A549 (cell line): Measurements from ENCODE around the gene SLC38A10. TPM values are rescaled to one million over a fixed set of nuclear protein-coding genes. Genes with fewer than 3 reads are reported as not detected.
A peak's percentile ranks its signal among the peaks of the same experiment; 100 is the strongest.

Source experiments
- ATAC-seq, 2 experiments: fragments of 200-7000 bp in 1 of 2; fragments of >200 bp in 1 of 2; cut with Nextera tagmentation in 1 of 2; cut with Tn5 transposase in 1 of 2; 3 replicates each; pipeline versions ENCODE4 v1.8.0 to v1.9.1; 2018 to 2020; ENCODE audit warnings: mild to moderate bottlenecking in 1 of 2, moderate library complexity in 1 of 2
- CTCF ChIA-PET: fragments of 300-600 bp; sonication (Branson Sonifier 250); formaldehyde crosslinking; extraction: SDS; loops from one replicate; lab custom pipeline; 2021; ENCODE audit warnings: antibody characterized with exemption, inconsistent platforms; lab: Yijun Ruan, JAX
- POLR2A ChIA-PET: fragments of 350-600 bp; formaldehyde crosslinking; extraction: SDS; loops from one replicate; lab custom pipeline; 2021; ENCODE audit warnings: antibody characterized with exemption, inconsistent platforms; lab: Yijun Ruan, JAX
- DNase-seq, 2 experiments: peaks; one replicate each; pipeline versions ENCODE4 v3.0.0 to v3.0.0-alpha.2; 2011 to 2016; ENCODE audit warnings: low read depth in 1 of 2, low spot score in 1 of 2
- FAIRE-seq: peaks from 2 replicates; lab custom pipeline; 2011; peaks lifted over from hg19 to GRCh38; lab: Jason Lieb, UNC
- H3K27ac ChIP-seq, 2 experiments: fragments of >200 bp; sonication (Bioruptor Twin); formaldehyde crosslinking; 3 replicates each; pipeline ENCODE4 v1.5.1; 2016 to 2017
- H3K4me1 ChIP-seq: fragments of >200 bp; sonication (Bioruptor Twin); formaldehyde crosslinking; 3 replicates; pipeline ENCODE4 v1.6.1; 2016
- H3K4me2 ChIP-seq: fragments of >200 bp; sonication (Bioruptor Twin); formaldehyde crosslinking; 3 replicates; pipeline ENCODE4 v1.6.1; 2016
- H3K4me3 ChIP-seq: fragments of >200 bp; sonication (Bioruptor Twin); formaldehyde crosslinking; 3 replicates; pipeline ENCODE4 v1.5.1; 2016
- H3K9me3 ChIP-seq: fragments of >200 bp; sonication (Bioruptor Twin); formaldehyde crosslinking; 3 replicates; pipeline ENCODE4 v1.6.1; 2016
- BHLHE40 ChIP-seq: IDR thresholded peaks from 2 replicates; pipeline ENCODE4 v1.6.1; 2012; ENCODE audit warnings: low read depth, low read length, inconsistent platforms
- CEBPB ChIP-seq, 2 experiments: fragments of >200 bp in 1 of 2; sonication (Bioruptor Twin) in 1 of 2; formaldehyde crosslinking in 1 of 2; IDR thresholded peaks; 2 replicates each; pipeline ENCODE4 v1.6.1; 2012 to 2016
- EHF ChIP-seq: fragments of 250-450 bp; sonication (Bioruptor Pico); IDR thresholded peaks from 2 replicates; pipeline ENCODE4 v1.5.0; 2020; ENCODE audit warnings: mild to moderate bottlenecking
- EHMT2 ChIP-seq: fragments of 200-600 bp; sonication (generic); IDR thresholded peaks from 2 replicates; pipeline ENCODE4 v1.6.1; 2016; ENCODE audit warnings: antibody characterized with exemption, low read depth, mild to moderate bottlenecking, moderate library complexity
- EP300 ChIP-seq, 2 experiments: fragments of >200 bp; sonication (Bioruptor Twin); formaldehyde crosslinking; IDR thresholded peaks; 2 replicates in 1 of 2; 3 replicates in 1 of 2; pipeline ENCODE4 v1.6.1; 2016 to 2017
- FOSB ChIP-seq: fragments of 250-450 bp; sonication (Bioruptor Pico); IDR thresholded peaks from 2 replicates; pipeline ENCODE4 v1.5.0; 2020; ENCODE audit warnings: mild to moderate bottlenecking, moderate library complexity
- FOSL2 ChIP-seq, 2 experiments: fragments of 450-650 bp in 1 of 2; fragments of >200 bp in 1 of 2; sonication (Bioruptor Twin) in 1 of 2; formaldehyde crosslinking; IDR thresholded peaks; 2 replicates each; pipeline versions ENCODE4 v1.5.0 to v1.6.1; 2016 to 2020; ENCODE audit warnings: mild to moderate bottlenecking in 1 of 2, moderate library complexity in 1 of 2
- HDAC2 ChIP-seq: fragments of 200-600 bp; sonication (generic); IDR thresholded peaks from 2 replicates; pipeline ENCODE4 v1.6.1; 2016
- HEYL ChIP-seq: fragments of 250-450 bp; sonication (Bioruptor Pico); IDR thresholded peaks from 2 replicates; pipeline ENCODE4 v1.8.0; 2021; ENCODE audit warnings: mild to moderate bottlenecking, moderate library complexity
- HOXB5 ChIP-seq: fragments of 250-450 bp; sonication (Bioruptor Pico); IDR thresholded peaks from 2 replicates; pipeline ENCODE4 v1.5.0; 2020; ENCODE audit warnings: mild to moderate bottlenecking, moderate library complexity
- KDM5A ChIP-seq: fragments of 200-600 bp; sonication (generic); IDR thresholded peaks from 2 replicates; pipeline ENCODE4 v1.6.1; 2016; ENCODE audit warnings: antibody characterized with exemption, mild to moderate bottlenecking
- MAFK ChIP-seq: fragments of 450-650 bp; IDR thresholded peaks from 2 replicates; pipeline ENCODE4 v1.6.1; 2014; ENCODE audit not compliant: partially characterized antibody
- NPAS2 ChIP-seq: fragments of 250-450 bp; sonication (Bioruptor Pico); IDR thresholded peaks from 2 replicates; pipeline ENCODE4 v1.8.0; 2022; ENCODE audit warnings: mild to moderate bottlenecking, moderate library complexity, borderline replicate concordance
- POLR2AphosphoS2 ChIP-seq: conservative IDR thresholded peaks from 2 replicates; pipeline ENCODE4 v1.6.1; 2012; ENCODE audit warnings: low read length, improper control_type of control experiment, inconsistent platforms
- RFX5 ChIP-seq: fragments of 450-650 bp; IDR thresholded peaks from 2 replicates; pipeline ENCODE4 v1.7.1; 2014; ENCODE audit warnings: antibody characterized with exemption, mild to moderate bottlenecking, moderate library complexity
- RNF2 ChIP-seq: fragments of 200-600 bp; sonication (generic); IDR thresholded peaks from 2 replicates; pipeline ENCODE4 v1.6.1; 2016; ENCODE audit warnings: low read depth, mild to moderate bottlenecking, antibody characterized with exemption, moderate library complexity, borderline replicate concordance
- SMC3 ChIP-seq: fragments of >200 bp; sonication (Bioruptor Twin); formaldehyde crosslinking; IDR thresholded peaks from 3 replicates; pipeline ENCODE4 v1.6.1; 2018; ENCODE audit warnings: inconsistent platforms
- TFCP2L1 ChIP-seq: fragments of 250-450 bp; sonication (Bioruptor Pico); IDR thresholded peaks from 2 replicates; pipeline ENCODE4 v1.5.0; 2021; ENCODE audit warnings: mild to moderate bottlenecking
- TP53 ChIP-seq: fragments of 250-450 bp; sonication (Bioruptor Pico); IDR thresholded peaks from 2 replicates; pipeline ENCODE4 v1.5.0; 2021; ENCODE audit warnings: mild to moderate bottlenecking, moderate library complexity
- ZC3H11A ChIP-seq: fragments of 450-650 bp; IDR thresholded peaks from 2 replicates; pipeline ENCODE4 v1.6.1; 2014; ENCODE audit warnings: antibody characterized with exemption, mild to moderate bottlenecking
- ZNF302 ChIP-seq: fragments of 250-450 bp; sonication (Bioruptor Pico); IDR thresholded peaks from 2 replicates; pipeline ENCODE4 v1.9.0; 2021; ENCODE audit warnings: inconsistent platforms, mild to moderate bottlenecking, moderate library complexity
- WGBS: methylation state at CpG from one replicate; pipeline ENCODE4 v1.1.6; 2017; ENCODE audit errors: missing lambda C conversion rate; 5-methylcytosine and 5-hydroxymethylcytosine counted together
- polyA plus RNA-seq, 4 experiments: library from polyadenylated mRNA; depleted of rRNA in 3 of 4; stranded (reverse); fragments of >200 nt; fragmentation: RNase III in 1 of 4; extraction: RNeasy Plus Mini Kit Qiagen cat#74134 plus additional on column Dnase treatment in 1 of 4; gene quantifications; 2 replicates in 3 of 4; 3 replicates in 1 of 4; pipeline ENCODE4 v1.2.3, GENCODE V29; 2011 to 2017
- TF ChIP-seq, protein P1 (sequence below): fragments of >200 bp; sonication (Bioruptor Twin); formaldehyde crosslinking; IDR thresholded peaks from 2 replicates; pipeline ENCODE4 v1.6.1; 2016
- TF ChIP-seq, protein P2 (sequence below): fragments of 200-600 bp; sonication (generic); IDR thresholded peaks from 2 replicates; pipeline ENCODE4 v1.6.1; 2016; ENCODE audit warnings: antibody characterized with exemption, mild to moderate bottlenecking, moderate library complexity
- TF ChIP-seq, protein P3 (sequence below): IDR thresholded peaks from 2 replicates; pipeline ENCODE4 v1.6.1; 2012
- TF ChIP-seq, protein P4 (sequence below): fragments of >200 bp; sonication (Bioruptor Twin); formaldehyde crosslinking; IDR thresholded peaks from 3 replicates; pipeline ENCODE4 v1.5.1; 2016
- TF ChIP-seq, protein P5 (sequence below): fragments of 450-650 bp; IDR thresholded peaks from 2 replicates; pipeline ENCODE4 v1.6.1; 2014; ENCODE audit warnings: antibody characterized with exemption

Gene SLC38A10
- polyA plus RNA-seq, 2 of the 4 experiments (the other 2 are of a cell fraction): 35.8 to 67.4 TPM

DNA sequence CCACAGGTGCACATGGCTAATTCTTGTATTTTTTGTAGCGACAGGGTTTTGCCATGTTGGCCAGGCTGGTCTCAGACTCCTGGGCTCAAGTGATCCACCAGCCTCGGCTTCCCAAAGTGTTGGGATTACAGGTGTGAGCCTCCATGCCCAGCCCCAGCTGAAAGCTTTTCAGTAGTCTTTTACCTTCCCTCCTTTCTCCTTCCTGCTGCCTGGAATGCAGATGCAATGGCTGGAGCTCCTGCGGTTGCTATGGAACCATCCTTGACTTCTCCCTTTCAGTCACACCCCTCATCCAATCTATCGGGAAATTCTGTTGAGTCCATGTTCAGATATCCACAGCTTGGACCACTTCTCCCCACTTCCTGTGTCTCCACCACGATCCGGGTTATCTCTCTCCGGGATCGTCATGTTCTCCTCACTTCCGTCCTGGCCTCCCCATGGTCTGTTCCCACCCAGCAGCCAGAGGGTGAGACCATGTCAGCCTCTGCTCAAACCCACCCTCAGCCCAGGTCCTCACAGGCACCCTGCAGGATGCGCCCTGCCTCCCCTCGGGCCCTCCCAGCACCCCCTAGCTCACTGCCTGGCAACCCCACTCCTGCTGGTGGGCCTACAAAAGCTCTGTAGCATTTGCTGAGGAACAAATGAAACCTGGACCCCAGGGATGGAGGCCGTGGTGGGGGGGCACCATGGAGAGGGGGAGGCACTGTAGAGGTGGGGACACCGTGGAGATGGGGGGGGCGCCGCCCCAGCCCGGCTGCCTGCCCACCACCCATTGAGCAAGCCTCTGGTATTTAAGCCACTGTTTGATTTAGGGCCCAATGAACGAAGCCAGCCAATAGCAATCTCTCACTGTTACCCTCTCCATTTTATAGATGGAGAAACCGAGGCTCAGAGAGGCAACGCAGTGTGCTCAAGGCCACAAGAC lies 12.8 kb upstream of the SLC38A10 start:
- FAIRE-seq: no peak
- Histone ChIP-seq H3K4me3 (peak overlapping the region; percentile 48; the same call in 2 of the 3 replicates), H3K4me2 (peak overlapping the region; percentile 87), H3K4me1 (peaks cover 42% of the 10 kb centered on the region), H3K9me3 (no peaks in the 10 kb centered on the region), H3K27ac (peak overlapping the region in 1 of 2 experiments; percentile 91; a peak in 3 of 6 replicates)
- DNase-seq: no peak
- ATAC-seq: no peak
- WGBS: 94% methylated on average over 17 of the region's 19 CpGs
- POLR2A ChIA-PET: interaction anchor here (1.9 to 3.1 kb wide), 3 partner anchors 12 to 177 kb away, joined by 4 to 15 read pairs (median 9); partner anchors contain the start of gene SLC38A10
- CTCF ChIA-PET: interaction anchor here (0.6 to 11.0 kb wide), 15 partner anchors 9 to 212 kb away, joined by 3 to 158 read pairs (median 11); partner anchors contain the start of genes BAHCC1 and SLC38A10
- TF ChIP-seq SMC3 (no peak), TFCP2L1 (CRISPR knock-in tag) (no peak), BHLHE40 (no peak), KDM5A (no peak), EHMT2 (no peak), EP300 (IDR thresholded peaks at IDR 0.05) (no peak), POLR2AphosphoS2 (no peak)
- TF ChIP-seq, protein P1, sequence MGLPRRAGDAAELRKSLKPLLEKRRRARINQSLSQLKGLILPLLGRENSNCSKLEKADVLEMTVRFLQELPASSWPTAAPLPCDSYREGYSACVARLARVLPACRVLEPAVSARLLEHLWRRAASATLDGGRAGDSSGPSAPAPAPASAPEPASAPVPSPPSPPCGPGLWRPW: no peak
- TF ChIP-seq, protein P2, sequence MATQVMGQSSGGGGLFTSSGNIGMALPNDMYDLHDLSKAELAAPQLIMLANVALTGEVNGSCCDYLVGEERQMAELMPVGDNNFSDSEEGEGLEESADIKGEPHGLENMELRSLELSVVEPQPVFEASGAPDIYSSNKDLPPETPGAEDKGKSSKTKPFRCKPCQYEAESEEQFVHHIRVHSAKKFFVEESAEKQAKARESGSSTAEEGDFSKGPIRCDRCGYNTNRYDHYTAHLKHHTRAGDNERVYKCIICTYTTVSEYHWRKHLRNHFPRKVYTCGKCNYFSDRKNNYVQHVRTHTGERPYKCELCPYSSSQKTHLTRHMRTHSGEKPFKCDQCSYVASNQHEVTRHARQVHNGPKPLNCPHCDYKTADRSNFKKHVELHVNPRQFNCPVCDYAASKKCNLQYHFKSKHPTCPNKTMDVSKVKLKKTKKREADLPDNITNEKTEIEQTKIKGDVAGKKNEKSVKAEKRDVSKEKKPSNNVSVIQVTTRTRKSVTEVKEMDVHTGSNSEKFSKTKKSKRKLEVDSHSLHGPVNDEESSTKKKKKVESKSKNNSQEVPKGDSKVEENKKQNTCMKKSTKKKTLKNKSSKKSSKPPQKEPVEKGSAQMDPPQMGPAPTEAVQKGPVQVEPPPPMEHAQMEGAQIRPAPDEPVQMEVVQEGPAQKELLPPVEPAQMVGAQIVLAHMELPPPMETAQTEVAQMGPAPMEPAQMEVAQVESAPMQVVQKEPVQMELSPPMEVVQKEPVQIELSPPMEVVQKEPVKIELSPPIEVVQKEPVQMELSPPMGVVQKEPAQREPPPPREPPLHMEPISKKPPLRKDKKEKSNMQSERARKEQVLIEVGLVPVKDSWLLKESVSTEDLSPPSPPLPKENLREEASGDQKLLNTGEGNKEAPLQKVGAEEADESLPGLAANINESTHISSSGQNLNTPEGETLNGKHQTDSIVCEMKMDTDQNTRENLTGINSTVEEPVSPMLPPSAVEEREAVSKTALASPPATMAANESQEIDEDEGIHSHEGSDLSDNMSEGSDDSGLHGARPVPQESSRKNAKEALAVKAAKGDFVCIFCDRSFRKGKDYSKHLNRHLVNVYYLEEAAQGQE: no peak

DNA sequence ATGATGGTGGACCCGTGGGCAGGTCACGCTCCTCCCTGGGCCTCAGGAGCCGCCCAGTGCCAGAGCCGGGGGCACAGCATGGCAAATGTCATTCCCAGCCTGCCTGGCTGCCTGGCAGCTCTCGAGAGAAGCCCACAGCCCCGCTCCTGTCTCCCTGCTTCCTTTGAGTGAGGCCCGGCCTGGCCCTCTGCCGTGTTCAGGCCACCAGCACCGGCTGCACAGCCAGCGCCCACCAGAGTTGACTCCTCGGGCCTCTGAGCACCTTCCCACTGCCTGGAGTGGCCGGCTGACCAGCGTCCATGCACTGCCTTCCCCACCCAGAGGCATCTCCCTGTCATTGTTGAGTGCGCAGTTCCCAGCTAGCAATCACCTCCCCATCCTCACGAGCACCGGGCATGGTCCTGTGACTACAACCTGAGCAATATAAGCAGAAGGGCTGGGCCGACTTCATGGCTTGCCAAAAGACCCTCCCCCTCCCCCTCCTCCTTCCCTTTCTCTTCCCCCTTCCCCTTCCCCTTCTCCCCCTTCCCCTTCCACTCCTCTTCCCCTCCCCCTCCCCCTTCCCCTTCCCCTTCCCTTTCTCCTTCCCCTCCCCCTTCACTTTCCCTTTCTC lies 11.9 kb upstream of the SLC38A10 start:
- no peaks in the 10 kb centered on the region for H3K9me3 ChIP-seq
- ChIA-PET POLR2A (interaction anchor here (2.1 kb wide), 1 partner anchor 11 kb away, joined by 9 read pairs; the partner anchor contains the start of gene SLC38A10), CTCF (interaction anchor here (0.6 to 11.0 kb wide), 13 partner anchors 8 to 178 kb away, joined by 3 to 158 read pairs (median 4); partner anchors contain the start of gene SLC38A10)
- H3K4me3 ChIP-seq: no peak overlapping the region
- TF ChIP-seq ZNF302 (CRISPR knock-in tag) (no peak), CEBPB (IDR thresholded peaks at IDR 0.05) (no peak), HOXB5 (no peak), EHF (CRISPR knock-in tag) (no peak), HDAC2 (no peak), RNF2 (no peak), ZC3H11A (no peak), EHMT2 (no peak), FOSL2 (IDR thresholded peaks at IDR 0.05) (no peak), FOSL2 (CRISPR knock-in tag; IDR thresholded peaks at IDR 0.05) (no peak), HEYL (CRISPR knock-in tag) (no peak), RFX5 (no peak), FOSB (CRISPR knock-in tag) (no peak), TP53 (CRISPR knock-in tag) (no peak), NPAS2 (CRISPR knock-in tag) (no peak), MAFK (no peak)
- TF ChIP-seq, protein P3, sequence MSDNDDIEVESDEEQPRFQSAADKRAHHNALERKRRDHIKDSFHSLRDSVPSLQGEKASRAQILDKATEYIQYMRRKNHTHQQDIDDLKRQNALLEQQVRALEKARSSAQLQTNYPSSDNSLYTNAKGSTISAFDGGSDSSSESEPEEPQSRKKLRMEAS: no peak
- TF ChIP-seq, protein P4, sequence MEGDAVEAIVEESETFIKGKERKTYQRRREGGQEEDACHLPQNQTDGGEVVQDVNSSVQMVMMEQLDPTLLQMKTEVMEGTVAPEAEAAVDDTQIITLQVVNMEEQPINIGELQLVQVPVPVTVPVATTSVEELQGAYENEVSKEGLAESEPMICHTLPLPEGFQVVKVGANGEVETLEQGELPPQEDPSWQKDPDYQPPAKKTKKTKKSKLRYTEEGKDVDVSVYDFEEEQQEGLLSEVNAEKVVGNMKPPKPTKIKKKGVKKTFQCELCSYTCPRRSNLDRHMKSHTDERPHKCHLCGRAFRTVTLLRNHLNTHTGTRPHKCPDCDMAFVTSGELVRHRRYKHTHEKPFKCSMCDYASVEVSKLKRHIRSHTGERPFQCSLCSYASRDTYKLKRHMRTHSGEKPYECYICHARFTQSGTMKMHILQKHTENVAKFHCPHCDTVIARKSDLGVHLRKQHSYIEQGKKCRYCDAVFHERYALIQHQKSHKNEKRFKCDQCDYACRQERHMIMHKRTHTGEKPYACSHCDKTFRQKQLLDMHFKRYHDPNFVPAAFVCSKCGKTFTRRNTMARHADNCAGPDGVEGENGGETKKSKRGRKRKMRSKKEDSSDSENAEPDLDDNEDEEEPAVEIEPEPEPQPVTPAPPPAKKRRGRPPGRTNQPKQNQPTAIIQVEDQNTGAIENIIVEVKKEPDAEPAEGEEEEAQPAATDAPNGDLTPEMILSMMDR: no peak
- TF ChIP-seq, protein P5, sequence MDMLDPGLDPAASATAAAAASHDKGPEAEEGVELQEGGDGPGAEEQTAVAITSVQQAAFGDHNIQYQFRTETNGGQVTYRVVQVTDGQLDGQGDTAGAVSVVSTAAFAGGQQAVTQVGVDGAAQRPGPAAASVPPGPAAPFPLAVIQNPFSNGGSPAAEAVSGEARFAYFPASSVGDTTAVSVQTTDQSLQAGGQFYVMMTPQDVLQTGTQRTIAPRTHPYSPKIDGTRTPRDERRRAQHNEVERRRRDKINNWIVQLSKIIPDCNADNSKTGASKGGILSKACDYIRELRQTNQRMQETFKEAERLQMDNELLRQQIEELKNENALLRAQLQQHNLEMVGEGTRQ: no peak
- FAIRE-seq (no peak), DNase-seq (peak; percentile 53 to 60), ATAC-seq (peak; percentile 1 to 3; a peak in 2 of 6 replicates)
- peaks cover 42% of the 10 kb centered on the region for H3K4me1 ChIP-seq
- H3K4me2 ChIP-seq: no peak overlapping the region
- WGBS: 82% methylated on average over 16 of the region's 17 CpGs
- peak overlapping the region in 1 of 2 experiments; percentile 68; a peak in 3 of 6 replicates for H3K27ac ChIP-seq
